ENCODE data around the gene ANKS4B.

Gene ANKS4B

DNA sequence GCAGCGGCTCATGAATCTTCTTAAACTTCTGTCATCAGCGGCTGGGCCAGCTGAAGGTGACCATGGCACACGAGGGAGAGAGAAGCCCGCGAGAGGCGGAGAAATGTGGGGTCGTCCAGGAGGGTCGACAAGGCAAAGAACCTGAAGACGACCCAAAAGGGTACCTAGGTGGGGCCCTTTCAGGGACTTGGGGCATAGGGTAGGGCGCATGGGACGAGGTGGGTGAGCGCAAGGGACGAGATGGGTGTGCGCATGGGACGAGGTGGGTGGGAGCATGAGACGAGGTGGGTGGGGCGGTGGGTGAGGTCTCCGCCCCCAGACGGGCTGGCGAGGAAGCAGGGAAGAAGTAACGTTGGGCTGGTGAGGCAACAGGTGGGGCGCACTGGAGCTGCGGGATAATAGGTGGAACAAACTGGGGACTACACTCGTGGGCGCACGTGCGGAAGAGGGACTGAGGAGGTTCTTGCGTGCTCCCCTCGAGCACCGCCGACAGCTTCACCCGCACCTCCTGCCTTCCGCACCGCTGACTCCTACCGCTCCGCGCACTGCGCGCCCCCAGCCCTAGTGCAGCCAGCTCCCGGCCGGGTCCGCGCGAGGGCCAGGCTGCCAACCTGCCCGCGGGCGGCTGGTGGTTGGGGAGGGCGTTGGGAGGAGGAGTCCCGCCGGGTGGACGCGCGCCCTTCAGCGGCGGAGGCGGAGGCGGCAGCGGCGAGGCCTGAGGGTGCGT is 67.8 kb downstream of the ANKS4B start:
- DNase-seq = peak; percentile 89

DNA sequence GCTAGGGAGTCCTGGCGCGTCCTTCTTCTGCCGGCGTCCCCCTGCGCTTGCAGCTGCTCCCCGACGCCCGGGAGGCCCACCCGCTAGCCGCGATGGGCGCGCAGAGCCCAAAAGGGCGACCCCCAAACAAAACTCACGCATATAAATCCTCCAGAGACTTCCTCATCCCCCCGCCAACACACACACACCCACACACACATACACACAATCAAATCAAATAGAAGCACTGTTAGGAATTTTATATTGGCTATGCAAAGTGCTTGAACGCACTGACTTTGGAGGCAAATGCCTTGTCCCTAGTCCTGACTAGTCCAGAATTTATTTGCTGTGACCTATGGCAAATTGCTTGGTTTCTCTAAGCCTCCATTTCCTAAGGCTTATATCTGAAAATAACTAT is 68.4 kb downstream of the ANKS4B start:
- no peak for DNase-seq

DNA sequence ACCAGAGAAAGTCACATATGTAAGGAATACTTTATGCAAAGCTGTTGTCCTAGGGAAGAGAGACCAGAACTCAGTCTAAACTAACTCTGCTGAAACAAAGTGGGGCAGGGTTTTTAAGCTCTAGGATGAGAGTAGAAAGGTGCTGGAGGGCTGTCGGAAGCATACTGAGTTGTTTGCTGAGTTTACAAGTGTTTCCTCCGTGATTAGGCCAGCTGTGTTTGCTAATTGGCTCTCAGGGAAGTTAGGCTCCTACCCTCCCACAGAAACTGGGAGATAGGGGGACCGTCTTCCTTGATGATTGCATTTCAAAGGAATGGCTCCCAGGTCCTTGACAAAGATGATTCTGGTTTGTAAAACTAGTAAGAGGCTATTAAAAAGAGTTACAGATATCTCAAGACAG is 69.0 kb downstream of the ANKS4B start:
- DNase-seq = no peak

DNA sequence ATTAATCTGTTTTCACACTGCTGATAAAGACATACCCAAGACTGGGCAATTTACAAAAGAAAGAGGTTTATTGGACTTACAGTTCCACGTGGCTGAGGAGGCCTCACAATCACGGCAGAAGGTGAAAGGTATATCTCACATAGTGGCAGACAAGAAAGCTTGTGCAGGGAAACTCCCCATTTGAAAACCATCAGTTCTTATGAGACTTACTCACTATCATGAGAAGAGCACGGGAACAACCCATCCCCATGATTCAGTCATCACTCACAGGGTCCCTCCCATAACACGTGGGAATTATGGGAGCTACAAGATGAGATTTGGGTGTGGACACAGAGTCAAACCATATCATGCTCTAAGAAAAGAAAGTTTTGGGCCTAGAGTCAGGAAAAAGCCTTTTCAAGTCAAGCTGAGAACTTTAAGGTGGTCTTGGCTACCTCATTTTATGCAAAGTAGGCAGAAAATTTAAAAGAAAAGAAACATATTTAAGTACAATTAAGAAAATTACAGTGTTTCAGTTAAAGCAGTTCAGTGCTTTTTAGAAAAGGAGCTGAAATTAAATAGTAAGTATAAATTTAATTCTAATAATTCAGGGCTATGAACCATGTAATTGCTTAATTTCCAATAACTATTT is 69.5 kb downstream of the ANKS4B start:
- DNase-seq = no peak

Data from islet precursor cell (in vitro differentiated cells).